NCI-H748 (cell line): ENCODE results near the gene SPSB1.
"Not testable (repeated sequence)": the region's sequence is repeated elsewhere in the genome, so short reads cannot be mapped to it uniquely, and the experiment has no call there.

Source experiments
- DNase-seq: peaks from one replicate; lab custom pipeline; 2025; ENCODE audit not compliant: unreplicated experiment; lab: John Stamatoyannopoulos, UW

The SPSB1 gene

DNA sequence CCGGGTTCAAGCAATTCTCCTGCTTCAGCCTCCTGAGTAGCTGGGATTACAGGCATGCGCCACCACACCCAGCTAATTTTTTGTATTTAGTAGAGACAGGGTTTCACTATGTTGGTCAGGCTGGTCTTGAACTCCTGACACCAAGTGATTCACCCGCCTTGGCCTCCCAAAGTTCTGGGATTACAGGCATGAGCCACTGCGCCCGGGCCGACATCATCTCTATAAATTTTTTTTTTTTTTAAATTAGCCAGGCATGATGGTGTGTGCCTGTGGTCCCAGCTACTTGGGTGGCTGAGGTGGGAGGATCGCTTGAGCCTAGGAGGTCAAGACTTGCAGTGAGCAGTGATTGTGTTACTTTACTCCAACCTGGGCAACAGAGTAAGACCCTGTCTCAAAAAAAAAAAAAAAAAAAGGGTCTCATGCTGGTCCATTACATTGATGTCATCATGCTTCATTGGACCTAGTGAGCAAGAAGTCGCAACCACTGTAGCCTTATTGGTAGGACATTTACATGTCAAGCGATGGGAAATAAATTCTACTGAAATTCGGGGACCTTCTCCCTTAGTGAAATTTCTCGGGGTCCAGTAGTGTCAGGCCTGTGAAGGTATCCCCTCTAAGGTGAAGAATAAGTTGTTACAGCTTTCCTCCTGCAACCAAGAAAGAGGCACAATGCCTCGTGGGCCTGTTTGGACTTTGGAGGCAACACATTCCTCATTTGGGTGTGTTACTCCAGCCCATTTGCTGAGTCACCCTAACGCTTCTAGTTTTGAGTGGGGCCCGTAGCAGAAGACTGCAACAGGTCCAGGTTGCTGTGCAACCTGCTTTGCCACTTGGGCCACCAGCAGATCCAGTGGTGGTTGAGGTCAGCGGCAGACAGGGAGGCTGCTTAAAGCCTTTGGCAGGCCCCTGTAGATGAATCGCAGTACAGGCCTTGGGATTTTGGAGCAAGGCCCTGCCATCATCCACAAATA, 7.2 kb downstream of the SPSB1 start:
- not testable (repeated sequence) for DNase-seq

DNA sequence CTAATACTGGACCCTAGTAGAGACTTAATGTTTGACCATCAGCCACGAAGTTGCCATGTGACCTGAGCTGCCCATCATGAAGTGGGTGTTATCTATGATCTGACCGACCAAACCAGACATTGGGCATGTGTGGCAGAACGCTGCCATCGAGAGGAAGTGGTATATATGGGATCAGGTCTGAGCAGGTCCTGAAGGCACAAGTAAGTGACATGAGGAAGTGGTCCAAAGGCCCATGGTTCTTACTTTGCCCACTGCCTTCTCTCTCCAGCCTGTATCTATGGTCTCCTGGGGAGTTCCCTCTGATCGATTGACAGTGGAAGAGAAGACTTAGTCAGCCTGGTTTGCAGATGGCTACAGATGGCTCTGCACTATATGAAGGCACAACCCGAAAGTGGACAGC, 7.9 kb downstream of the SPSB1 start:
- no peak for DNase-seq

DNA sequence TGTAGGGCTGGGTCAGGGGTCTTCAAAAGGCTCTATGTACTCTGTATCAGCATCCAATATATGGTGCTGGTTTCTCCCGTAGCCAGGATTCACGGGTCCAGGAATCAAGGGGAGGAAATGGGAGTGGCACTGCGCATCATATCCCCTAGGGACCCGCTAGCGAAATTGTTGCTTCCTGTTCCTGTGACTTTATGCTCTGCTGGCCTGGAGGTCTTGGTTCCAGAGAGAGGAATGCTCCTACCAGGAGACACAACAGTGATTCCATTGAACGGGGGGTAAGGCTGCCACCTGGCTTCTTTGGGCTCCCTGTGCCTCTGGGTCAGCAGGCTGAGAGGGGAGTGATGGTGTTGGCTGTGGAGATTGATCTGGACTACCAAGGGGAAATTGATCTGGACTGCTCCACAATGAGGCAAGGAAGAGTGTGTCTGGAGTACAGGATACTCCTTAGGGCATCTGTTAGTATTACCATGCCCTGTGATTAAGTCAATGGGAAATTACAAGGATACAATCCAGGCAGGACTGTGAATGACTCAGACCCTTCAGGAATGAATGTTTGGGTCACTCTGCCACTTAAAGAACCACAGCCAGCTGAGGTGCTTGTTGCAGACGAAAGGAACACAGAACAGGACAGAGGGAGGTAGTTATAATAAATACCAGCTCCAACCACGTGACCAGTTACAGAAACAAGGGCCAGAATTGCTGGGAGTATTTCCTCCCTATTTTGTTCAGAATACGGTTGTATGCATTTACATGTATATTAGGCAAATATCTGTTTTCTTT, 10.2 kb downstream of the SPSB1 start:
- peak; percentile 7 for DNase-seq

DNA sequence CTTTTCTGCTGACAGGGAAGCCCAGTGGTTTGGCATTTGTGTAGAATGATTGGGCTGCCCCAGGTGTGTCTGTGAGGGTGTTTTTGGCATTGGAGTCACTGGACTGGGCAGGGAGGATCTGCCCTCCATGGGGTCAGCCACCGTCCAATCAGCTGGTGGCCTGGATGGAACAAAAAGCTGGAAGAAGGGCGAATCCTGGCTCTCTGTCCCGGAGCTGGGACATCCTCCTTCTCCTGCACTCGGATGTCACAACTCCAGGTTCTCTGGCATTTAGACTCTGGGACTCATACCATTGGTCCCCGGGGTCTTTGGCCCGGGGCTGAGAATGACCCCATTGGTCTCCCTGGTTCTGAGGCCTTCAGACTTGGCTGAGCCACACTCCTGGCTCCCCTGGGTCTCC, 11.2 kb downstream of the SPSB1 start:
- DNase-seq, result no peak

DNA sequence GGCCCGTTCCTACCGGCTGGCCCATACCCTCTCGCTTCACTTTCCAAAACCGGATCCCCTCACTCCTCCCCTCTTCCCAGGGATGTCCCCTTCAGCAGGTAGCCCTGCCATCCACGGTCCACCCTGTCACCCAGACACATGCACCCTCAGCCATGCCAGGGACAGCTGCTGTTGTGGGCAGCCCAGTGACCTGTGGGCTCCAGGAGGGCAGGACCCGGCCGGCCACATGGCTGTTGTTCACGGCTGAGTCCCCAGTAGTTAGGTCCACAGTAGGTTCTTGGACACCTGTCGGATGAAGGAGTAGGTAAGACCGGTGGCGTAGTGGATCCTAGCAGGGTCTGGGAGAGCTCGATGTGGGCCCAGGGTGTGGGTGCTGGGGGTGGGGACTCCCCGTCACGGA, 12.5 kb downstream of the SPSB1 start:
- DNase-seq, result no peak

DNA sequence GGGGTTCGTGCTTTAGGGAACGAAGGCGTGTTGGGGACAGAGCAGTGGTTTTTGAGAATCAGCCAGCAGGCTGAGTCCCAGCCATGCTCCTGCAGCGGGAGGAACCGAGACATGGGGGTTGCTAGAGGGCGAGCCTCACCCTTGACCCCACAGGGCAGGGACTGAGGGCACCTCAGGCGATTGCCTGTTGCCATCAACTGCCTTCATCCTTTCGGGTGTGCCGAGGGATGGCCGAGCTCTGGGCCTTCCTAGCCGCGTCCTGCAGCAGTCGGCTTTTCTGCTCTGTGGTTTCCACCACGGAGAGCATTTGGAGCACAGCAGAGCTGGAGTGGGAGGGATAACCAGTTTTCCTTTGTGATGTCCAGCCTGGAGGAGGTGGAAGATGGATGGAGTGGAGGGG, 13.3 kb downstream of the SPSB1 start:
- no peak for DNase-seq

DNA sequence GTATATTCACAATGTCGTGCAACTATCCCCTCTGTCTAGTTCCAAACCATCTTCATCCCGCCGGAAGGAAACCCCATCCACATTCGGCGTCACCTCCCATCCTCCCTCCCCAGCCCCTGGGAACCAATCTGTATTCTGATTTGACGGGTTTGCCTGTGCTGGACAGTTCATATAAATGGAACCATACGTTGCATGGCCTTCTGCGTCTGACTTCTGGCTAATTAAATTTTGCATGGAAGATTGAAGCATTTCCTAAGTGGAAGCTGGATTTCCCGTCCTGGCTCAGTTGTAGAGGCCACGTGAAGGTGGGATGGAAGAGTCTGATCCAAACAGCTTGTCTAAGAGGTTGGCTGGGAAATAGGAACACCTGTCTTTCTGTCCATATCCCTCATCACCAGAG, 14.6 kb downstream of the SPSB1 start:
- no peak for DNase-seq

DNA sequence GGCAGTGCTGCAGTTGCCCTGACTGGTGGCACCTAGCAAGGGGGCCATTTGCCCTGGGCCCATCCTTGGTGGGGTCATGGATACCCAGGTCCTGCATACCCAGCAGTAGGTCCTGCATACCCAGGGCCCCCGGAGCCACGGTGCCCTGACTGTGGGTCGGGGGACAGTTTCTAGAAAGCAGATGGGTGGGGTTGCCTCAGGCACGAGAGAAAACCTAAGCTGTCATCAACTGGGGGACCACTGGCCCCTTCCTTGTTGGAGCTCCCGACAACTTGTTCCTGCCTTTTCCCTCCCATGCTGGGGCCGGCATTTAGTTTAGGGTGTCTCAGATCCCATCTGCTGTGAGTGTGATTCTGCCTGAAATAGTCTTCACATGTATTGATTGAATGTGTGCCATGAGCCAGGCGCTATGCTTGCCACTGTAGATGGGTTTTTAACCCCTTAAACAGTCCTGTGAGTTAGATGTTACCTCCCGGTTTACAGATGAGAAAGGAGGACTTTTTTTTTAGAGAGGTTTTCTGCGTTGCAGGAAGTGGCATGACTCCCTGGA, 15.6 kb downstream of the SPSB1 start:
- DNase-seq, result no peak

DNA sequence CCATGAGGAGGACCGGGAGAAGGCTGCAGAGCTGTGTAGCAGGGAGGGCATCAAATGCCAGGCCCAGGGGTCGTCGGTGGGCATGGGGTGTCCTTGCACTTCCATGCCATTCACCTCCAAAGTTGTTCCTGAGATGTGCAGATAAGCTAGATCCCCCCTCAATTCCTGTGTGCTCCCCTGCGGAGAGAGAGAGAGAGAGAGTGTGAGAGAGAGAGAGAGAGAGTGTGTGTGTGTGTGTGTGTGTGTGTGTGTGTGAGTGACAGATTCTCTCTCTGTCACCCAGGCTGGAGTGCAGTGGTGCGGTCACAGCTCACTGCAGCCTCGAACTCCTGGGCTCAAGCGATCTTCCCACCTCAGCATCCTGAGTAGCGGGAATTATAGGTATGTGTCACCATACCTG, 16.4 kb downstream of the SPSB1 start:
- no peak for DNase-seq

DNA sequence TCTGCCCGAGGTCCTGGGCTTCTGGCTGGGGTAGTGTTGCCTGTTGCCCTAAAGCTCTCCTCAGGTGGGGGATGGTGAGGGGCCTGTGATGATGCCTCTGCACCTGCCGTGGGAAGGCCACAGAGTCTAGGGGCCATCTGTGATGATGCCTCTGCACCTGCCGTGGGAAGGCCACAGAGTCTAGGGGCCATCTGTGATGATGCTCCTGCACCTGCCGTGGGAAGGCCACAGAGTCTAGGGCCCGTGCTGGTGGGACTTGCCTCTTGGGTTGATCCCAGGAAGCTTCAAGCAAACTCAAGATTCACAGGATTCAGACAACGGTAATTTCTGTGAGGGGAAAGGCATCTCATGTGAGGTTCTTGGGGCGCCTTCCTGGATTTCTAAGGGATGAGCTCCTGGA, 17.3 kb downstream of the SPSB1 start:
- DNase-seq, result no peak

DNA sequence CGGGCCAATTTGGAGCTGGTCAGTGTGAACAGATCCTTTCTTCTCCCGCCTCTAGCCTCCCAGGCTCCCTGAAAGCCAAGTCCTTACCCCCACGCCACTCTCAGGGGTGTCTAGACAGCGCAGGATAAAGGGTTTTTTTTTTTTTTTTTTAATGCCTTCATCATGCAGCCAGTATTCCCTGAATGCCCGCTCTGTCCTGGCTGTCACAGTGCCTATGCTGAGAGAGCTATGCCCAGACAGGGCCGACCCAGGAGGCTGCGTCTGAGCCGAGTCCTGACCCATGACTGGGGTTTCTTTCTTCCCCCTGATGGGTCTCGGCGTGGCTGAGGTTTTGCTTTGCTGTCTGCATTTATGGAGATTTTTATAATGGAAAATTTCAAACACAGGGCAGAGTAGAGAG, 18.3 kb downstream of the SPSB1 start:
- DNase-seq, result no peak

DNA sequence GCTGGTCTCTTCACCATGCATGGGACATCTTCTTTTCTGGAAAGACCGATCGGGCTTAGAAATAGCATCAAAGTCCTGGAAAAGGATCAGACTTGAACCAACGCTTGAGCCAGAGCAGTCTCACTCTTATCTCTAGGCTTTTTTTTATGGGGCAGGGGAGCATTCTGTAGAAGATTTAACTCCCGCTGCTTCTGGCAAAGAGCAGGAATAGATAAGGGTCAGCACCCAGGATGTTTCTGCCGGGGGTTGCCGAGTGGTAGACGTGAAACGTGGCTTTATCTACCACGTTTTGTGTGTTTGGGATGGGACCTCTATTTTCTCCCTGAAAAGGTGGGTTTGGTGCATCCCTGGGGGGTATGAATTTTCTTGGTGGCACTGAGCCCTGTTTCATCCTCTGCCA, 18.8 kb downstream of the SPSB1 start:
- DNase-seq, result no peak

DNA sequence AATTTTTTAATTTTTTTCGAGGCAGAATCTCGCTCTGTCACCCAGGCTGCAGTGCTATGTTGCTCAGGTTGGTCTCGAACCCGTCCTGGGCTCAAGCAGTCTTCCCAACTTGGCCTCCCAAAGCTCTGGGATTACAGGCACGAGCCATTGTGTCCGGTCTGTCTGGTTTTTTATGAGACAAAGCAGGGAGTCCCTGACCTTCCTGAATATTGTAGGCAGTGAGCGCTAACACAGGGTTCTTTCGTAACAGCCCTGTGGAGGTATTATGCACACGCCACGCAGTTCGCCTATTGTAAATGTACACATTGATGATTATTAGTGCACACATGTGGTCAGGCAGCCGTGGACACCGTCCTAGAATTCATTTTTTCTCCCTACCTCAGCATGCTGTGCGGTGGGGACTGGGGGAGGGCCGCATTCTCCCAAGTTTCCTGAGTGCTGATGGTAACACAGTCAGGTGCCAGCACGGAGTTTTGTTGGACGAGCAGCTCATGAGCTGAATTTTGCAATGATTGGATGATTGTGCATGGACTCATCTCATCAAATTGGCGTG, 19.6 kb downstream of the SPSB1 start:
- no peak for DNase-seq

DNA sequence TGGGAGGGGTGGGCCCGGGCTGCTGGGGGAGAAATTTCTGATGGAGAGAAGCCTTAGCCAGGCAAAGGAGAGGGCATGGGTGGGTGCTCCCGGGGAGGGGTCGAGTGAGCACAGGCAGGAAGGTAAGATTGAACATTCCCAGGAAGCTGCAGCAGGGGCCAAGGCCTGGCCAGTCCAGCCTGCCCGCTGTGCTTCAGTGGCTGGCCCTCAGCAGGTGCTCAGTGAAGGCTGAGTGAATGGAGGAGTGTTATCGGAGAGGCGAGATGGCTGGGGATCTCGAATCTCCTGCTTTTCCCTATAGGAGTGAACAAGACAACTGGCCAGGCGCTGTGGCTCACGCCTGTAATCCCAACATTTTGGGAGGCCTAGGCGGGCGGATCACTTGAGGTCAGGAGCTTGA, 20.9 kb downstream of the SPSB1 start:
- DNase-seq, result no peak

DNA sequence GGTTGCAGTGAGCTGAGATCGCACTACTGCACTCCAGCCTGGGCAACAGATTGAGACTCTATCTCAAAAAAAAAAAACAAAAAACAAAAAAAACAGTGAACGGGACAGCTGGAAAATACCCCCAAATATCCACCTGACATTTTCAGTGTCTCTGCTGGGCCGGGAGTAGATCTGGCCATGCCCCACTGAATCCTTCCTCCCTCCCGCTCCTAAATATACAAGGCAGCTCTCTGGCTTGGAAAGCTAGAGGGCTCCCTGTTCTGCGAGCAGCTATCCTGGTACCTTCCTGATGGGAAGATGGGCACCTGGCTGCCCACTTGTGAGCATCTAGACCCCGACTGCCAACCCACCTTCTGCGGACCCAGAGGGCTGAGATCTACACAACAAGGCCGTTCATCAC, 21.4 kb downstream of the SPSB1 start:
- DNase-seq, result no peak

DNA sequence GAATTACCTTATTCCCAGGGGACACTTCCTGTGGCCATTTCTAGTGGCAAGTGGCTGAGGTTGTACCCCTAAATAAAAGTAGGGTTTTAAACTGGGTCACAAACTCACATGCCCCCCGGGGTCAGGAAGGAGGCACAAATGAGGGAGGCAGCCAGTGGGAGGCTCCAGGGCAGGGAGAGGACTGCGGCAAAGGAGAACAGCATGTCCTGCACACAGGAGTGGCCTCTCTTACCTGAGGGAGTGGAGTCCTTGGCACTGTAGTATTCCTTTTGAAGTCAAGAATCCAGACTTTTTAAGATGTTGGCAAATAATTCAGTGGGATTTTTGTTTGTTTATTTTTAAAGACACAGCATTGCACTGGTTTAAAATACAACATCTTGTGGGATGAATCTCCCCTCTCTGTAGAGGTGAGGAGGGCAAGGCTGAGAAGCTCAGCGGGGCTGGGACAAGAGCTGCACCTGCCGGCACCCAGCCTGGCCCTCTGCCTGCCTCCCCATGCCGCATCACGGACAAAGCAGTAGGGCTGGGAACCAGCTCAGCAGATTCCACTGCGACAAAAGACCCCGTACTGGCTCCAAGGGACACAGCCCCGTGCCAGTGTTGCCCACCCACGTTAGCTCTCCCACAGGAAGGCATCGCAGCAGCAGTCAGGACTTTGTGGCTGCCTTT, 22.2 kb downstream of the SPSB1 start:
- DNase-seq, result no peak

DNA sequence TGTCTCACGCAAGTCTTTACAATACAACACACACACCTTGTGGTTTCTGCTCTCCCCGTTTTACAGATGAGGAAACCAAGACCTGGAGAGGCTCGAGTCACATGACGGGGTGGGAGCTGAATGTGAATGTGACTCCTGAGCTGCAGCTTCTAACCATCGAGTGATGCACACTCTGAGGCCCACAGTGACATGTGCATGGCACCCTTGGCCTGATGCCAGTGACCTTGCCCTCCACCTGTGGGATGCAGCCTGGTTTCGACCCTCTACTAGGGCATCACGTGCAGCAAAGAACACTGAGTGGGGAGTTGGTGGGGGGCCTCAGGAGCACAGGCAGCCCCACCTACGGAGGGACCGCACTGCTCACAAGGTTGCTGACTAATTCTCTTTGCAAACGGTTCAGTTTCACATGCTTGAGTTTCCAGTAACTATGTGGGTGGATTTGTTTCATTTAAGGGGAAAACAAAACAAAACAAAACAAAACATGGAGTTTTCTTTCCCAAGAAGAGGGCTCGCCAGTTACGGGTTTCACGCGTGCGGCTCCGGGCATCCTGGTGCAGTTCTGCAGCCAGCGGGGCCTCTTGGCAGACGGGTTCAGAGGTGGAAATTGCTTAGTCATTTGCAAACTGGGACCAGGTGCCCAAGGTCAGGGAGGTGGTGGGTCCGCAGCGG, 22.9 kb downstream of the SPSB1 start:
- DNase-seq, result no peak

DNA sequence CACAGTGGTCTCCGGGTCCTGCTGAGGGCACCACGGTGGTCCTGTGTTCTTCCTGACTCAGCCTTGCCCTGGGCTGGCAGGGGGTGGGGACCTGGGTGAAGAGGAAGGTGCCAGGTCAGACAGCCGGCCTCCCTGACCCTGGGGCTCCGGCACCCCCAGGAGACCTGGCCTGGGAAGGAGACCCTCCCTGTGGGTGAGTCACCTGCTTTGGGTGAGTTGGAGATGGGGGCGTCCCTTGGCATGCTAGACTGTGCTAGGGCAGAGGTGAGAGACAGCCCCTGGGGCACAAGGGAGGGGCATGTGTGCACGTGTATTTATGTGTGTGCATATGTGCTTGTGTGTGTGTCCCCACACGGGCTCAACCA, 23.4 kb downstream of the SPSB1 start:
- no peak for DNase-seq

DNA sequence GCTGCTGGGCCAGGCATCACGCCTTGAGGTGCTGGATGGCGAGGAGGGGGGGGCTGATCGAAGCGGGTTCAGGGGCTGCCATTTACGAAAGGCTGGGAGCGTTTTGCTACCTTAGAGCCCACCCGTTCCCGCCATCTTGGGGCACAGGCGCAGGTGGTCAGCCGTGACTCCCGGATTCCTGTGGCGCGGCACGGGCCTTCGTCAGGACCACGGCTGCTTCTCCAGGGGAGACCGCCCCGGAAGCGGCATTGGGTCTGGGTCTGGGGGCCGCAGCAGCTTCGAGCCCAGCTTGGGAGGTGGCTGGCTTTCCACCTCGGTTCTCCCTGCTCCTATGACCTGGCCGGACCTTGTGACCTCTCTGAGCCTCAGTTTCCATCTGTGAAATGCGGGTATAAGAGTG, 23.8 kb downstream of the SPSB1 start:
- DNase-seq, result no peak

DNA sequence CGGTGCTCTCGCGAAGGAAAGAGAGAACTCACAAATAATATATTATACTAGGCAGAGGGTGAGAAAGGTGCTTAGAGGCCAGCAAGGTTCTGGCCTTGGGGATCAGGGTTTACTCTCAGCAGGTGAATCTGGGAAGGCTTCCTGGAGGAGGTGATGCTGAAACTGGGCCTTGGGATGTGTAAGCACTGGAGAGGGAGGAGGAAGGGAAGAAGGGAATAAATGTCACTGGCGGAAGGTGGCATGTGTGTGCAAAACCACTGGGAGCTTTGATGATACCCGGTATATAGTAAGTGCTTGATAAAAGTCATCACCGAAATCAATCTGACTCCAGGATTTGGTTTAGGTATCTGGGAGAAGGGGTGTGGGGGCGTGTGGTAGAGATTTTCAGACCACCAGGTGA, 24.4 kb downstream of the SPSB1 start:
- DNase-seq, result no peak
